Glutamatergic neuron (in vitro differentiated cells): ENCODE data around the gene SIAE. TPM values are rescaled to one million over a fixed set of nuclear protein-coding genes. Genes with fewer than 3 reads are reported as not detected.

Experiments
- DNase-seq: peaks from one replicate; pipeline ENCODE4 v3.0.0; 2022
- H3K27ac Mint-ChIP-seq: one replicate; pipeline ENCODE4 v1.8.0; 2020; ENCODE audit warnings: mild to moderate bottlenecking, mixed read lengths, inconsistent platforms; ENCODE audit not compliant: unreplicated experiment
- H3K27me3 Mint-ChIP-seq: one replicate; pipeline ENCODE4 v1.8.0; 2020; ENCODE audit warnings: mild to moderate bottlenecking, moderate library complexity, mixed read lengths, inconsistent platforms; ENCODE audit not compliant: unreplicated experiment
- H3K36me3 Mint-ChIP-seq: one replicate; pipeline ENCODE4 v1.8.0; 2020; ENCODE audit warnings: mild to moderate bottlenecking, mixed read lengths, inconsistent platforms; ENCODE audit not compliant: unreplicated experiment
- H3K4me1 Mint-ChIP-seq: one replicate; pipeline ENCODE4 v1.8.0; 2020; ENCODE audit warnings: mild to moderate bottlenecking, low read depth, mixed read lengths, inconsistent platforms; ENCODE audit not compliant: unreplicated experiment
- H3K4me3 Mint-ChIP-seq: one replicate; pipeline ENCODE4 v1.8.0; 2020; ENCODE audit warnings: mild to moderate bottlenecking, mixed read lengths, inconsistent platforms; ENCODE audit not compliant: unreplicated experiment
- H3K9me3 Mint-ChIP-seq: one replicate; pipeline ENCODE4 v1.8.0; 2020; ENCODE audit warnings: mild to moderate bottlenecking, moderate library complexity, mixed read lengths, inconsistent platforms; ENCODE audit not compliant: unreplicated experiment
- total RNA-seq: library from RNA; stranded (reverse); fragmentation: NEBNext Ultra II Directional; extraction: Animal tissue kit (Norgen Biotek cat#: 25700); gene quantifications from one replicate; pipeline ENCODE4 v1.2.1, GENCODE V29; 2021; ENCODE audit not compliant: unreplicated experiment
- TF ChIP-seq, protein P1 (sequence below): fragments of 200-600 bp; sonication (generic); IDR thresholded peaks from one replicate; pipeline ENCODE4 v1.5.0; 2021; ENCODE audit not compliant: partially characterized antibody, unreplicated experiment

Gene SIAE
- total RNA-seq, 1 donor from 2014 or later: 4.5 TPM

DNA sequence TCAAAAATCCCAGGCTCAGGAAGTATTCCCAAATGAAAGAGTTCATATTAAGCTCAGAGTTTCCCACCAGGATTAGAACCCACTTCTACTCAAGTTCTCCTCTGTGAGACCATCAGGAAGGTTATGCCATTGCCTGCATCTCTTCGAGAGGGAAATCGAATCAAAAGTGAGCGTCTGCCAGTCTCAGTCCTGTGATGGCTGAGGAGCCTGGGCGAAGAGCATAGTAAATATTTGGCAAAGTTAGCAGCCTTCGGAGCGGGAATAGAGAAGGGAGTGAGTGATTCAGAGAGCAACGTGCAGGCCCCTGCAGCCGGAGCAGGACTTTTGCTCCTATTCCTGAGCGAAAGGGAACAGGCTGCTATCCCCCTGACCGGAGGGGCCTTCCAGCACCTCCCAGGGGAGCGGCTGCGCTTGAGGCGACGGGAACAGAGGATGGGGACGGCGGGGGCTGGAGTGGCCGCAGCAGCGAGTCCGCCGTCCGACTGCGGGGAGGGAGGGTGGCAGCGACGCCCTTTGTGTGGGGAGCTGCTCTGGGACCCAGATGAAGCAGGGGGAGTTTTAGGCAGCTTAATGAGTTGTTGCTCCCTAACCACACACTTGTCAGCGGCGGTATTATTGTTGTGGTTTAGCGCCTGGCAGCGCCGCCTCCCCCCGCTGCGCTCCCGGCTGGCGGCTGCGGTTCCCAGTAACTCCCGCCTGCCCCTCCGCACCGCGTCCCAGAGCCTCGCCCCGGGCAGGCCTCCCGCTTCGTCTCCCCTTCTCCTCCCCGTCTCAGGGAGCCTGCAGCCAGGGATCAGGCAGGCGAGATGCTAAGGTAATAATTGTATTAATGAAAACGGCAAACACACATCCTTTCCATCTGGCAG lies 44.5 kb upstream of the SIAE start:
- Mint-ChIP-seq H3K27me3 (peaks cover 14% of the 10 kb centered on the region), H3K27ac (peak overlapping the region; percentile 62), H3K4me1 (peaks cover 35% of the 10 kb centered on the region), H3K4me3 (peak overlapping the region; percentile 96), H3K9me3 (peaks cover 8% of the 10 kb centered on the region), H3K36me3 (peaks cover 4% of the 10 kb centered on the region)
- TF ChIP-seq, protein P1, sequence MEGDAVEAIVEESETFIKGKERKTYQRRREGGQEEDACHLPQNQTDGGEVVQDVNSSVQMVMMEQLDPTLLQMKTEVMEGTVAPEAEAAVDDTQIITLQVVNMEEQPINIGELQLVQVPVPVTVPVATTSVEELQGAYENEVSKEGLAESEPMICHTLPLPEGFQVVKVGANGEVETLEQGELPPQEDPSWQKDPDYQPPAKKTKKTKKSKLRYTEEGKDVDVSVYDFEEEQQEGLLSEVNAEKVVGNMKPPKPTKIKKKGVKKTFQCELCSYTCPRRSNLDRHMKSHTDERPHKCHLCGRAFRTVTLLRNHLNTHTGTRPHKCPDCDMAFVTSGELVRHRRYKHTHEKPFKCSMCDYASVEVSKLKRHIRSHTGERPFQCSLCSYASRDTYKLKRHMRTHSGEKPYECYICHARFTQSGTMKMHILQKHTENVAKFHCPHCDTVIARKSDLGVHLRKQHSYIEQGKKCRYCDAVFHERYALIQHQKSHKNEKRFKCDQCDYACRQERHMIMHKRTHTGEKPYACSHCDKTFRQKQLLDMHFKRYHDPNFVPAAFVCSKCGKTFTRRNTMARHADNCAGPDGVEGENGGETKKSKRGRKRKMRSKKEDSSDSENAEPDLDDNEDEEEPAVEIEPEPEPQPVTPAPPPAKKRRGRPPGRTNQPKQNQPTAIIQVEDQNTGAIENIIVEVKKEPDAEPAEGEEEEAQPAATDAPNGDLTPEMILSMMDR: no peak
- DNase-seq: peak; percentile 68

DNA sequence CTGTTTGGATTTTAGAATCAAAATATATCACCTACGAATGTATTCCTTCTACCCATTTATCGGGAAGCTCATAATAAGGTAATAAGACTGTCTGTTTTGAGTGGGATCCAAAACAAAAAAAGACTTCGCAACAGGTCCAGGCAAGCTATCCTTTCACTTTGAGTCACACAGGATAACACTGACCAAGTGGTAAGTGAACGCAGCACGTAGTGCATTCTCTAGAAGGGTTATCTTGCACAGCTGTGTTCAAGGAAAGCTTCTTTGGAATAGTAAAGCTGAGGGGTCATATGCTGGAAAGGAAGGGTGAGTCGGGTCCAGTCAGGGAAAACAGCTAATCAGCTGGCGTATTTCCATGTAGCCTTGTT lies 43.9 kb upstream of the SIAE start:
- Mint-ChIP-seq H3K36me3 (peaks cover 4% of the 10 kb centered on the region), H3K4me3 (peak overlapping the region; percentile 96), H3K27ac (no peak overlapping the region), H3K9me3 (peaks cover 3% of the 10 kb centered on the region), H3K27me3 (peaks cover 10% of the 10 kb centered on the region), H3K4me1 (peaks cover 30% of the 10 kb centered on the region)
- DNase-seq: no peak
- TF ChIP-seq, protein P1: no peak

GRCh38 chr11:124716591-124716990 lies 43.1 kb upstream of the SIAE start:
- TF ChIP-seq, protein P1: no peak
- Mint-ChIP-seq H3K27ac (no peak overlapping the region), H3K27me3 (peaks cover 10% of the 10 kb centered on the region), H3K4me3 (no peak overlapping the region), H3K36me3 (peaks cover 4% of the 10 kb centered on the region), H3K9me3 (peaks cover 5% of the 10 kb centered on the region), H3K4me1 (peaks cover 29% of the 10 kb centered on the region)
- no peak for DNase-seq

DNA sequence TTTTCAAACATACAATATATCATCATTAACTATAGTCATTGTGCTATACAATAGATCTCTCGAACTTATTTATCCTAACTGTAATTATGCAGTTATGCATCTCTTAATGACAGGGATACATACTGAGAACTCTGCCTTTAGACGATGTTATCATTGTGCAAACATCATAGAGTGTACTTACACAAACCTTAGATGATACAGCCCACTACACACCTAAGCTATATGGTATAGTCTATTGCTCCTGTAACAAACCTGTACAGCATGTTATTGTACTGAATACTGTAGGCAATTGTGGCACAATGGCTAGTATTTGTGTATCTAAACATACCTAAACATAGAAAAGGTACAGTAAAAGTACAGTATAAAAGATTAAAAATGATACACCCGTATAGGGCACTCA lies 38.9 kb upstream of the SIAE start:
- H3K36me3 Mint-ChIP-seq: peaks cover 9% of the 10 kb centered on the region
- H3K27ac Mint-ChIP-seq: no peak overlapping the region
- peaks cover 6% of the 10 kb centered on the region for H3K27me3 Mint-ChIP-seq
- TF ChIP-seq, protein P1: no peak
- H3K9me3 Mint-ChIP-seq: peaks cover 2% of the 10 kb centered on the region
- peaks cover 2% of the 10 kb centered on the region for H3K4me1 Mint-ChIP-seq
- H3K4me3 Mint-ChIP-seq: no peak overlapping the region
- no peak for DNase-seq

GRCh38 chr11:124707829-124708228 lies 34.3 kb upstream of the SIAE start:
- Mint-ChIP-seq H3K4me3 (no peak overlapping the region), H3K4me1 (peaks cover 4% of the 10 kb centered on the region), H3K27ac (no peak overlapping the region), H3K9me3 (peaks cover 6% of the 10 kb centered on the region), H3K27me3 (peaks cover 2% of the 10 kb centered on the region), H3K36me3 (peaks cover 5% of the 10 kb centered on the region)
- no peak for DNase-seq
- TF ChIP-seq, protein P1: no peak
